HG02885 (cell line): ENCODE data around the gene ZNF217.
"Not testable (repeated sequence)": the region's sequence is repeated elsewhere in the genome, so short reads cannot be mapped to it uniquely, and the experiment has no call there.

Experiments used
- ATAC-seq: cut with Tn5 transposase; IDR thresholded peaks from one replicate; pipeline ENCODE4 v1.9.1; 2021; ENCODE audit warnings: mild to moderate bottlenecking; ENCODE audit not compliant: unreplicated experiment, poor library complexity

The ZNF217 gene

GRCh38 chr20:53593466-53594007 is at the start of gene ZNF217:
Gene ZNF217 (minus strand): TSS chr20:53593839. CDS start chr20:53582826, 11,013 bp downstream.
- peak; percentile 33 for ATAC-seq

- ATAC-seq = peak; percentile 96
Observed at GRCh38 chr20:53643031-53643832, 49.6 kb upstream of the ZNF217 start.

- ATAC-seq = peak; percentile 63
Observed at GRCh38 chr20:53642196-53643030, 48.8 kb upstream of the ZNF217 start.

GRCh38 chr20:53639647-53640440 is 46.2 kb upstream of the ZNF217 start:
- ATAC-seq = no peak

GRCh38 chr20:53639128-53639527 is 45.5 kb upstream of the ZNF217 start:
- no peak for ATAC-seq

- not testable (repeated sequence) for ATAC-seq
Observed at GRCh38 chr20:53637310-53637709, 43.7 kb upstream of the ZNF217 start.

GRCh38 chr20:53636540-53637097 is 43.0 kb upstream of the ZNF217 start:
- no peak for ATAC-seq

GRCh38 chr20:53635221-53635620 is 41.6 kb upstream of the ZNF217 start:
- no peak for ATAC-seq

GRCh38 chr20:53631909-53632662 is 38.4 kb upstream of the ZNF217 start:
- no peak for ATAC-seq

- no peak for ATAC-seq
Observed at GRCh38 chr20:53629436-53629835, 35.8 kb upstream of the ZNF217 start.

- ATAC-seq = not testable (repeated sequence)
Observed at GRCh38 chr20:53628758-53629157, 35.1 kb upstream of the ZNF217 start.

- no peak for ATAC-seq
Observed at GRCh38 chr20:53628076-53628475, 34.4 kb upstream of the ZNF217 start.

- ATAC-seq = not testable (repeated sequence)
Observed at GRCh38 chr20:53627001-53627400, 33.4 kb upstream of the ZNF217 start.

GRCh38 chr20:53626584-53626983 is 32.9 kb upstream of the ZNF217 start:
- no peak for ATAC-seq

- ATAC-seq = no peak
Observed at GRCh38 chr20:53625311-53626129, 31.9 kb upstream of the ZNF217 start.

GRCh38 chr20:53624927-53625250 is 31.2 kb upstream of the ZNF217 start:
- ATAC-seq = not testable (repeated sequence)

- peak; percentile 52 for ATAC-seq
Observed at GRCh38 chr20:53623454-53624211, 30.0 kb upstream of the ZNF217 start.

GRCh38 chr20:53623134-53623453 is 29.5 kb upstream of the ZNF217 start:
- ATAC-seq = peak; percentile 1
